GM19238 (cell line): ENCODE results near the gene SYNE1.
"Not testable (repeated sequence)": the region's sequence is repeated elsewhere in the genome, so short reads cannot be mapped to it uniquely, and the experiment has no call there.

Experiments
- DNase-seq: peaks from one replicate; pipeline ENCODE4 v3.0.0; 2011; ENCODE audit warnings: low spot score; ENCODE audit not compliant: insufficient read length

The SYNE1 gene

GRCh38 chr6:152147269-152147668 is 489.9 kb downstream of the SYNE1 start:
- DNase-seq, result no peak

- no peak for DNase-seq
Observed at GRCh38 chr6:152146385-152146784, 490.8 kb downstream of the SYNE1 start.

DNA sequence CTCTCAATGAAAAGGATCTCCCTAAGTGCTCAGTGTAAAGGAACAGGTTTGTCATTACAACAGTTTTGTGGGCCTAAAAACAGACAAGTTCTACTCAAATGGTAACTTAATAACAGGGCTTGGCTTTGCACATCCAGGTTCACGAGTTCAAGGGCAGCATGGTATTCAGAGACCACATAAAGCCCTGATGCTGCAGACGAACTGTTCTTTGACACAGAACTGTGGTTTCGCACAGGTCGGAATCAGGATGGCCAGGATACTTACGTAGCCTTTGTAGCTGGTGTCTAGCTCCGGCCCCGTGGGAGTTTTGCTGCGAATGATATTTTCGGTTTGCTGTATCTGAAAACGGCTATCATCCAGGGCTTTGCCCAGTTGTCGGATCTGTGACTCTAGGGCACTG is 493.8 kb downstream of the SYNE1 start:
- no peak for DNase-seq

DNA sequence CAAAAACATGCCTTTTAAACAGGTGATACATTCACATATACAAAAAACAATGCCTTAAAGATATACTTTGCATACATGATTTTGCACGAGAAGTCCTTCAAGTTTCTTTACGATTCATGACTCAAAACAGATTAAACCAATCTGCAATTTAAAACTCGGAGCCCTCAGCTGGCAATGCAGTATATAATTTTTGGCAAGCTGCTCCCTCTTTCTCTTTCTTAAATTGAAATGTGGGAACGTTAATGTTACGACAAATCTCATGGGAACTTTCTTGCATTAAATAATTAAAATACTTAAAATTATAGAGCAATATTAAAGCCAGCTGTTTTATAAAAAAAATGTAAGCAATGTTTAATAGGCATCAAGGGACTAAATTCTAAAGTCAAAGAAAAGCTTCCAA is 495.1 kb downstream of the SYNE1 start:
- no peak for DNase-seq

DNA sequence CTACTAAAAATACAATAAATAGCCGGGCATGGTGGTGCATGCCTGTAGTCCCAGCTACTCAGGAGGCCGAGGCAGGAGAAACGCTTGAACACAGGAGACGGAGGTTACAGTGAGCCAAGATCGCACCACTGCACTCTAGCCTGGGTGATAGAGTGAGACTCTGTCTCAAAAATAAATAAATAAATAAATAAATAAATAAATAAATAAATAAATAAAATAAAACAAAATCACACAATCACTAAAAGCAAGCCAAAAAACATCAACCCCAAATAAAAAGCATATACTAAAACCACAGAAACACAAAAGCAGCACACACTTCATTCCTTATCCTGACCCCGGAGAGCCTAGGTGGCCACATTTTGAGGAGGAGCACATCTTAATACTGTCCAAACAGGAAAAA is 498.8 kb downstream of the SYNE1 start:
- not testable (repeated sequence) for DNase-seq

DNA sequence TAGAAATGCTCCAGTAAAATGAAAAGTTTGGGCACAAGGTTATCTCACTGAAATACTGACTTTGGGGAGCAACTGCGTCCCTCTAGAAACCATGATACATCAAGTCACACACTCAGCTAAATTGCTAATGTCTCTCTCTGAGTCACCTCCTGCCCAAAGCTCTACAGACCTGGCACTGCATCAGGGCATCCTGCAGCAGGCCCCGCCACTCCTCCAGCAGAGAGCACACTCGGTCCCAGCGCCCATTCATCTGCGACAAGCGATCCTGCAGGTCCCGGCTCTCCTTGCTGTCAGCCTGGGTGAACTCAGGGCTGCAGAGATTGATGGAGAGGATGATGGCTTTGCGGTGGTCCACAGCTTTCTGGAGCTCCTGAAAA is 500.7 kb downstream of the SYNE1 start:
- DNase-seq, result no peak

GRCh38 chr6:152135755-152136448 is 501.3 kb downstream of the SYNE1 start:
- DNase-seq, result no peak

DNA sequence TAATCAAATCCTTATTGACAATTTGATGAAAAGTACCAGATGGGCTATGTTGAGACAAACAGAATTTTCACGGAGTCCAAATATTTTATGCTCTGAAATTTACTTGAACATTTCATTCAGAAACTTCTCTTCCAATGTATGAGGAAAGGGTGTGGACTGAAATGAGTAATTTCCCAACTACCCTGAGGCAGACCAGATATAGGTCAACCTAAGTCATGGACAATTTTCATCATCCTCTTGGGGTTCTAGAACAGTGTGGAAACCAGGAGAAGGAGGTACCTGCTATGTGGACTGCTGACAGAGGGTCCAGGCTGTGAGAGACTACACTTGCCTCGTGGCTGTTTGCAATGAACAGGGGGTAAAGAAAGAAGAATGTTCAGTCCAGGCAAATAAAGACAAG is 506.7 kb downstream of the SYNE1 start:
- DNase-seq, result no peak

- DNase-seq, result no peak
Observed at GRCh38 chr6:152129691-152130151, 507.4 kb downstream of the SYNE1 start.

DNA sequence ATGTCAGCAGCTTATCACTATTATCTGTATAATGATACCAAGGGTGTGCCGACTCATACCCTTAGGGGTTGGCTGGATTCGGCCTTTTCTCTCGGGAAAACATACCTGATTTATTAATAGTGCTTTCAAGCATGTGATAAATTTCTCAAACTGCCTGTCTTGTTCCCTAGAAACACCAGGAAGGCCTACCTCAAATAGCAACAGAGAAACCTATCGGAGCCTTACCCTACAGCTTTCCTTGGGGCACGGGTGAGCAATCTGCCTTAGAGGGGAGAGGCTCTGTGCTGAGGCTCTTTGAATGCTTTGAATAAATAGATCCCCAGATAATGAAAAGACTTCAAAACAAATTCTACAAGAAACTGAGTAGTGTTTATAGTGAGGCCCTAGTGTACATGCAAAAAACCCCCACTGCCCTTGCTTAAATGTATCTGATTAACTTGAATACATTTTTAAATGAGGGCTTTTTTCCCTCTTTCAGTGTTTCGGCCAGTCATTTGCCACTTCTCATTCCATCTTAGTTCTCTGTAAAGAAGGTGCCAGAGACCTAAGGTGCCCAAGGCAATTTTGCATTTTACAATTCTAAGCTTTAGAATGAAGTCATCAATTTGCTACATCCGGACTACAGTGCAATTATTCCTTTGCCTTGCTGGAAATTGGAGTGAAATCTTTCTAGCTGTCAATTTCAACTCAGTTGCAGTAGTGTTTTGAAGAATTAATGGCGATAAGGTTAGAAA is 509.6 kb downstream of the SYNE1 start:
- no peak for DNase-seq

- peak; percentile 15 for DNase-seq
Observed at GRCh38 chr6:152124429-152125074, 512.6 kb downstream of the SYNE1 start.

- no peak for DNase-seq
Observed at GRCh38 chr6:152123076-152123475, 514.1 kb downstream of the SYNE1 start.

- DNase-seq, result no peak
Observed at GRCh38 chr6:152122434-152122833, 514.7 kb downstream of the SYNE1 start.

- DNase-seq, result no peak
Observed at GRCh38 chr6:152121910-152122309, 515.3 kb downstream of the SYNE1 start.

DNA sequence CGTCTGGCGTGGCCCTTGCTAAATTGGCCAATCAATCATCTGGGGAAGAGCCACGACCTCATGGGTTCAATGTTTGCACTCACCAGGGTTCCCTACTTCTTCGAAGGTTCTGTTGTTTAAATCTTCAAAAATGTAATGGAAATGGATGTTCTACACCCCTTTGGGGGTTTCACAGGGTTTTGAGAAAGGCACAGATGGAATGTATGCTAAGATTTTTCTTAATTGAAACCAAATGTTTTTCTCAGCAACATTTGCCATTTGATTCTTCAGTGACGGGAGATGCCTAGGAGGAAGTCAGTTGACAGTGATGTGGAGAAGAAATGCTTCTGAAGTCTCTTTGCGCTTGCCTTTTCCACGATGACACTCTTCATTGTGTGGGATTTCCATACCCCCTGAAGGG is 517.3 kb downstream of the SYNE1 start:
- no peak for DNase-seq

- DNase-seq, result no peak
Observed at GRCh38 chr6:152118678-152119077, 518.5 kb downstream of the SYNE1 start.

- no peak for DNase-seq
Observed at GRCh38 chr6:152118224-152118623, 518.9 kb downstream of the SYNE1 start.

GRCh38 chr6:152117156-152118133 is 519.7 kb downstream of the SYNE1 start:
- no peak for DNase-seq

DNA sequence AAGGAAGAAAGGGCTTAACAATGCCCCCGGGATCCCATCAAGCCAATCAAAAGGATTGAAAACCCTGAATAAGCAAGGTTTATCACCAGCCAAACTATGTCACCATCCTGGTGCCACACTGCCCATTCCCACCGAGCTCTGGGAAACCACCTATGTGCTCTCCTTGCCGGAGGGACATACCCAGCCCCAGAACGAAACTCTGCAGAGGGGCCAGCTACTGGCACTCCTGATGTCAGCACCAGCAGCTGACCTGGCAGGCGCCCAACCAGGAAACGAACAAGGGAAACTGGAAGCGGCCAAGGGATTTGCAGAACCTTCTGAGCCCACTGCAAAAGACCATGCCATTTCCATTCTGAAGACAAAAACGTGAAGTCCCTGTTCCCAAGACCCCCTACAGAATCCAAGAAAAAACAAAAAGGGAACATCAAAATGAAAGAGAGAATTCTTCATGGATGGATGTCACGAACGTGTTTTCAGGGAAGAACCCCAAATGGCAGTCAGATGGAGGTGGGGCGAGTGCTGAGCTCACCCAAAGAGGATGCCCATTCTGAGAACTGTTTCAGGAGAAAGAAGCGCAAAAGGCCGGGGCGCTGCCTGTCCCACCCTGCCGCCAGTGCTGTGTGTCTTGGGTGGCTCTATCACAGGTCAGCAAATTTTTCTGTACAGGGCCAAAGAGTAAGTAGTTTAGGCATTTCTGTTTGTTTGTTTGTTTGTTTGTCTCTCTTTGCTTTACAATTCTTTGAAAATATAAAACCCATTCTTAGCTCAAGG is 524.5 kb downstream of the SYNE1 start:
- DNase-seq, result no peak
